Osteocyte (in vitro differentiated cells): ENCODE measurements around the gene ZIC1. TPM values are rescaled to one million over a fixed set of nuclear protein-coding genes. Genes with fewer than 3 reads are reported as not detected.

ENCODE experiments used
- DNase-seq: peaks from one replicate; pipeline ENCODE4 v3.0.0; 2021; ENCODE audit warnings: mixed read lengths; ENCODE audit not compliant: unreplicated experiment; ENCODE audit errors: extremely low spot score
- H3K27ac Mint-ChIP-seq: one replicate; pipeline ENCODE4 v1.8.0; 2021; ENCODE audit warnings: mild to moderate bottlenecking, mixed read lengths; ENCODE audit not compliant: unreplicated experiment
- H3K27me3 Mint-ChIP-seq: one replicate; pipeline ENCODE4 v1.8.0; 2021; ENCODE audit warnings: mixed read lengths; ENCODE audit not compliant: unreplicated experiment
- H3K36me3 Mint-ChIP-seq: one replicate; pipeline ENCODE4 v1.8.0; 2021; ENCODE audit warnings: mixed read lengths; ENCODE audit not compliant: unreplicated experiment
- H3K4me1 Mint-ChIP-seq: one replicate; pipeline ENCODE4 v1.8.0; 2021; ENCODE audit warnings: mixed read lengths; ENCODE audit not compliant: unreplicated experiment
- H3K4me3 Mint-ChIP-seq: one replicate; pipeline ENCODE4 v1.8.0; 2021; ENCODE audit warnings: mild to moderate bottlenecking, moderate library complexity, mixed read lengths; ENCODE audit not compliant: unreplicated experiment
- H3K9me3 Mint-ChIP-seq: one replicate; pipeline ENCODE4 v1.8.0; 2021; ENCODE audit warnings: mixed read lengths; ENCODE audit not compliant: unreplicated experiment
- total RNA-seq: library from RNA; stranded (reverse); gene quantifications from 2 replicates; pipeline ENCODE4 v1.2.1, GENCODE V29; 2021
- TF ChIP-seq, protein P1 (sequence below): fragments of 200-600 bp; sonication (generic); IDR thresholded peaks from 2 replicates; pipeline ENCODE4 v1.5.0; 2021; ENCODE audit warnings: antibody characterized with exemption, mild to moderate bottlenecking, moderate library complexity

ZIC1 gene
- total RNA-seq, 1 donor from 2014 or later, result 89.9 TPM

DNA sequence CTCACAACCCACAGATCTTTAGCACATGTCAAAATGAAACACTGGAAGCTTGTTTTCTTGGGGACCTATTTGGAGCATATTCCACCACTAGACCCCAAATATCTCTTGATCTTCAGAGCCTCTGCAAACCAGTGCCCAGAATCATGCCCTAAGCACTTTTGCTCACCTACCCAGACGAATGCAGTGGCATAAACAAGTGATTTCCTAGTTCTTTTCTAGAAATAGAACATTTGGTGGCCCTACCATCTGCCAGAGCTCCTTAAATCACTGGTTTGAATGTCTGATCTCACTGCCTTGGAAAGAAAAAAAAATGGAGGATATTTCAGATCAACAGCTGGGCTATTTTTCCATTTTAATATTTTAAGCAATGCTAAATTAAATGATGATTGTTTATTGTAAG, 8.2 kb upstream of the ZIC1 start:
- Mint-ChIP-seq H3K4me3 (no peak overlapping the region), H3K4me1 (peaks cover 76% of the 10 kb centered on the region), H3K27ac (no peak overlapping the region), H3K9me3 (no peaks in the 10 kb centered on the region), H3K36me3 (peaks cover 13% of the 10 kb centered on the region), H3K27me3 (no peaks in the 10 kb centered on the region)
- no peak for DNase-seq
- TF ChIP-seq, protein P1, sequence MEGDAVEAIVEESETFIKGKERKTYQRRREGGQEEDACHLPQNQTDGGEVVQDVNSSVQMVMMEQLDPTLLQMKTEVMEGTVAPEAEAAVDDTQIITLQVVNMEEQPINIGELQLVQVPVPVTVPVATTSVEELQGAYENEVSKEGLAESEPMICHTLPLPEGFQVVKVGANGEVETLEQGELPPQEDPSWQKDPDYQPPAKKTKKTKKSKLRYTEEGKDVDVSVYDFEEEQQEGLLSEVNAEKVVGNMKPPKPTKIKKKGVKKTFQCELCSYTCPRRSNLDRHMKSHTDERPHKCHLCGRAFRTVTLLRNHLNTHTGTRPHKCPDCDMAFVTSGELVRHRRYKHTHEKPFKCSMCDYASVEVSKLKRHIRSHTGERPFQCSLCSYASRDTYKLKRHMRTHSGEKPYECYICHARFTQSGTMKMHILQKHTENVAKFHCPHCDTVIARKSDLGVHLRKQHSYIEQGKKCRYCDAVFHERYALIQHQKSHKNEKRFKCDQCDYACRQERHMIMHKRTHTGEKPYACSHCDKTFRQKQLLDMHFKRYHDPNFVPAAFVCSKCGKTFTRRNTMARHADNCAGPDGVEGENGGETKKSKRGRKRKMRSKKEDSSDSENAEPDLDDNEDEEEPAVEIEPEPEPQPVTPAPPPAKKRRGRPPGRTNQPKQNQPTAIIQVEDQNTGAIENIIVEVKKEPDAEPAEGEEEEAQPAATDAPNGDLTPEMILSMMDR, result no peak

- Mint-ChIP-seq H3K9me3 (no peaks in the 10 kb centered on the region), H3K27me3 (no peaks in the 10 kb centered on the region), H3K27ac (no peak overlapping the region), H3K36me3 (peaks cover 13% of the 10 kb centered on the region), H3K4me1 (peaks cover 81% of the 10 kb centered on the region), H3K4me3 (no peak overlapping the region)
- TF ChIP-seq, protein P1, result no peak
- DNase-seq, result no peak
These were observed 7.7 kb upstream of the ZIC1 start for GRCh38 chr3:147401421-147401820.

DNA sequence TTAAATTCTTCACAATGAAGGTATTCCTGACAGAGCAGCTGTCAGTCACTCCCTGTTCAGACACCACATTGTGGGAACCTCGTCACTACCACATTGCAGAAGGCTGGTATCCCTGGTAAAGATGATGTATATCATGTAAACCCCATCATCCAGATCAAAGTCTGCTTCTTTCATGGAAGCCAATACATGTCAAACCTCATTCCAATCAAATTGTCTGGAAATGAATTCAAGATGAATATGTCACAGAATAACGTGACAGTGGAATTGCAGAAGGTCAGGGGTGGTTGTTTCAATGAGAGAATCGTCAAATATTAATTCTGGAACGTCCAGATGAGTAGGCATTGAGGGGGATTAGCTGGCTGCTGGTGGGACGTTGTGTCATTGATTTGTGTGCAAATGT, 7.0 kb upstream of the ZIC1 start:
- no peaks in the 10 kb centered on the region for H3K9me3 Mint-ChIP-seq
- no peak overlapping the region for H3K4me3 Mint-ChIP-seq
- peaks cover 85% of the 10 kb centered on the region for H3K4me1 Mint-ChIP-seq
- no peaks in the 10 kb centered on the region for H3K27me3 Mint-ChIP-seq
- peak overlapping the region; percentile 23 for H3K27ac Mint-ChIP-seq
- no peak for DNase-seq
- TF ChIP-seq, protein P1, result no peak
- H3K36me3 Mint-ChIP-seq, result peaks cover 13% of the 10 kb centered on the region

- Mint-ChIP-seq H3K4me1 (peaks cover 82% of the 10 kb centered on the region), H3K27ac (peak overlapping the region; percentile 80), H3K9me3 (no peaks in the 10 kb centered on the region), H3K36me3 (peaks cover 5% of the 10 kb centered on the region), H3K4me3 (no peak overlapping the region), H3K27me3 (no peaks in the 10 kb centered on the region)
- DNase-seq, result no peak
- TF ChIP-seq, protein P1, result no peak
These were observed 5.7 kb upstream of the ZIC1 start for GRCh38 chr3:147403511-147403910.

DNA sequence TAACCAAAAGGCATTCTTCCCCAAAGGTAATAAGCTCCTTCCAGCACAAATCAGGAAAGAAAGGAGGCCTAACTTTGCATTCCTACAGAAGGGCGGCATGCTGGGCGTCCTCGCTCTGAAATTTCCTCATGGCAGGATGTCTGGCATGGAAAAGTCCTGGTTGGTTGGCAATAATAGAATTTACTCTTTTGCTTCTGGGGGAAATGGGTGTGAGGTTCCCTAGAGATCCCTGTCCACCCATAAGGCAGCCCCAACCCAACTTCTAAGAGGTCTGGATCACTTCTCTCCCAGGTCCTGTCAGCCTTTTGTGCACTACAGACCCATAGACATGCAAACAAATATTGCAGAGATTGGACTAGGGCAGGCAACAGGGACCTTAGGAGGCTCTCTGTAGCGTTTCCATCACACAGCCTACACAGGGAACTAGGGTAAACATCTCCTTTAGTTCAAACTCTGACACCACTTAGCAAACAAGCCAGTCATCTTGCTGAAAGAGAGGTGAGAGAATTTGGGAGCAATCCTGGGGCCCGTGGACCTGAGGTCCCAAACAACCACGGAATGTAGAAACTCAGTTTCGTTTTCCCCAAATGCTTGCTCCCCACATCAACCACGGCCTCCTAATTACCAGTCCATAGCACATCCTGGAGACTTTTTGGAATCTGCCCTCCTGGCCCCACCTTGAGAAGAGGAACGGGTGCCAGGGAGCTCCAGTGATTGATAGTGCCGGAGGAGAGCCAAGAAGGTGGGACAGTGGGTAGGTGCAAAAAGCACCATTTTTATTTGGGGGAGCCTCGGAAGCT, 5.0 kb upstream of the ZIC1 start:
- no peaks in the 10 kb centered on the region for H3K27me3 Mint-ChIP-seq
- no peaks in the 10 kb centered on the region for H3K9me3 Mint-ChIP-seq
- peaks cover 2% of the 10 kb centered on the region for H3K36me3 Mint-ChIP-seq
- no peak for DNase-seq
- H3K4me1 Mint-ChIP-seq, result peaks cover 77% of the 10 kb centered on the region
- TF ChIP-seq, protein P1, result no peak
- H3K27ac Mint-ChIP-seq, result peak overlapping the region; percentile 80
- no peak overlapping the region for H3K4me3 Mint-ChIP-seq
